NB4 (cell line): ENCODE results near the gene IP6K1.
"Not testable (repeated sequence)": the region's sequence is repeated elsewhere in the genome, so short reads cannot be mapped to it uniquely, and the experiment has no call there.

Experiments
- POLR2A ChIP-seq: IDR thresholded peaks from 2 replicates; pipeline ENCODE4 v1.6.1; 2011; ENCODE audit warnings: mild to moderate bottlenecking; ENCODE audit not compliant: insufficient read length; ENCODE audit errors: extremely low read depth
- TF ChIP-seq, protein P1 (sequence below): IDR thresholded peaks from one replicate; pipeline ENCODE4 v1.5.1; 2012; ENCODE audit warnings: low read depth, low read length

DNA sequence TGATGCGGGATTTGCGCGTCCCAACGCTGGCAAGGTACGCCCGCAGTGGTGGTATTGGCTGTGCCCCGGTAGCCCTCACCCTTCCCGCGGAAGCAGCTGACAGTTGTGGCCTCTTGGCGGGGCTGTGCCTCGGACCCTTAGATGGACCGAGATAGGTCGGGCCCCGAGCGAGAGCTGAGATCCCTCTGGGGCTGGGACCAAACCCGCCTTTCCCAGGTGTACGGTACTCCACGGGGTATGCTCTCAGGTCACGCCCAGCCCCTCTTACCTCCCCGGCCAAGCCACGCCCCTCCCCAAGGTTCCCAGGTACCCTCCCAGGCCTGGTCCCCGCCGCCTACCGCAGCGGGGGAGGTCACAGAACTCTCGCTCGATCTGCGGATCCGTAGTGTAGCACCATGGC lies 100.0 kb downstream of the IP6K1 start:
- TF ChIP-seq POLR2A: not testable (repeated sequence)
- TF ChIP-seq, protein P1, sequence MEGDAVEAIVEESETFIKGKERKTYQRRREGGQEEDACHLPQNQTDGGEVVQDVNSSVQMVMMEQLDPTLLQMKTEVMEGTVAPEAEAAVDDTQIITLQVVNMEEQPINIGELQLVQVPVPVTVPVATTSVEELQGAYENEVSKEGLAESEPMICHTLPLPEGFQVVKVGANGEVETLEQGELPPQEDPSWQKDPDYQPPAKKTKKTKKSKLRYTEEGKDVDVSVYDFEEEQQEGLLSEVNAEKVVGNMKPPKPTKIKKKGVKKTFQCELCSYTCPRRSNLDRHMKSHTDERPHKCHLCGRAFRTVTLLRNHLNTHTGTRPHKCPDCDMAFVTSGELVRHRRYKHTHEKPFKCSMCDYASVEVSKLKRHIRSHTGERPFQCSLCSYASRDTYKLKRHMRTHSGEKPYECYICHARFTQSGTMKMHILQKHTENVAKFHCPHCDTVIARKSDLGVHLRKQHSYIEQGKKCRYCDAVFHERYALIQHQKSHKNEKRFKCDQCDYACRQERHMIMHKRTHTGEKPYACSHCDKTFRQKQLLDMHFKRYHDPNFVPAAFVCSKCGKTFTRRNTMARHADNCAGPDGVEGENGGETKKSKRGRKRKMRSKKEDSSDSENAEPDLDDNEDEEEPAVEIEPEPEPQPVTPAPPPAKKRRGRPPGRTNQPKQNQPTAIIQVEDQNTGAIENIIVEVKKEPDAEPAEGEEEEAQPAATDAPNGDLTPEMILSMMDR: not testable (repeated sequence)
